KOPT-K1 (cell line): ENCODE results near the gene SARNP.
A peak's percentile ranks its signal among the peaks of the same experiment; 100 is the strongest.
"Not testable (repeated sequence)": the region's sequence is repeated elsewhere in the genome, so short reads cannot be mapped to it uniquely, and the experiment has no call there.

Source experiments
- H3K27ac ChIP-seq: fragments of 200-600 bp; sonication (generic); 2 replicates; pipeline ENCODE4 v1.5.1; 2016; ENCODE audit warnings: antibody characterized with exemption, mild to moderate bottlenecking, low read depth, low read length; ENCODE audit not compliant: poor library complexity, severe bottlenecking
- H3K36me3 ChIP-seq: fragments of 200-600 bp; sonication (generic); 2 replicates; pipeline ENCODE4 v1.5.1; 2017; ENCODE audit warnings: antibody characterized with exemption, mild to moderate bottlenecking, low read length, moderate library complexity; ENCODE audit not compliant: insufficient read depth
- H3K9me3 ChIP-seq: fragments of 200-600 bp; sonication (generic); 2 replicates; pipeline ENCODE4 v1.5.1; 2017; ENCODE audit warnings: antibody characterized with exemption, low read length, mild to moderate bottlenecking; ENCODE audit not compliant: insufficient read depth, poor library complexity, severe bottlenecking

Gene SARNP

GRCh38 chr12:55789171-55789570, 28.4 kb downstream of the SARNP start:
- Histone ChIP-seq H3K36me3 (peaks cover 98% of the 10 kb centered on the region), H3K27ac (no peak overlapping the region), H3K9me3 (no peaks in the 10 kb centered on the region)

GRCh38 chr12:55788546-55788945, 29.0 kb downstream of the SARNP start:
- H3K9me3 ChIP-seq = no peaks in the 10 kb centered on the region
- peaks cover 98% of the 10 kb centered on the region for H3K36me3 ChIP-seq
- no peak overlapping the region for H3K27ac ChIP-seq

GRCh38 chr12:55780685-55781084, 36.8 kb downstream of the SARNP start:
- H3K27ac ChIP-seq = peak overlapping the region; percentile 48
- peaks cover 100% of the 10 kb centered on the region for H3K36me3 ChIP-seq
- H3K9me3 ChIP-seq = no peaks in the 10 kb centered on the region

- H3K9me3 ChIP-seq = no peaks in the 10 kb centered on the region
- H3K27ac ChIP-seq = no peak overlapping the region
- peaks cover 100% of the 10 kb centered on the region for H3K36me3 ChIP-seq
Observed at GRCh38 chr12:55777856-55778255, 39.7 kb downstream of the SARNP start.

- H3K36me3 ChIP-seq = peaks cover 92% of the 10 kb centered on the region
- no peak overlapping the region for H3K27ac ChIP-seq
Observed at GRCh38 chr12:55771736-55772135, 45.8 kb downstream of the SARNP start.

GRCh38 chr12:55767156-55767555, 50.4 kb downstream of the SARNP start:
- Histone ChIP-seq H3K27ac (no peak overlapping the region), H3K36me3 (peaks cover 90% of the 10 kb centered on the region), H3K9me3 (no peaks in the 10 kb centered on the region)

More at GRCh38 chr12:55771736-55772135, 45.8 kb downstream of the SARNP start:
- H3K9me3 ChIP-seq = no peaks in the 10 kb centered on the region

GRCh38 chr12:55765736-55766290, 51.7 kb downstream of the SARNP start:
- Histone ChIP-seq H3K9me3 (no peaks in the 10 kb centered on the region), H3K36me3 (peaks cover 90% of the 10 kb centered on the region), H3K27ac (no peak overlapping the region)

GRCh38 chr12:55762646-55763045, 54.9 kb downstream of the SARNP start:
- no peaks in the 10 kb centered on the region for H3K9me3 ChIP-seq
- H3K27ac ChIP-seq = no peak overlapping the region
- peaks cover 97% of the 10 kb centered on the region for H3K36me3 ChIP-seq

- H3K36me3 ChIP-seq = peaks cover 98% of the 10 kb centered on the region
- no peak overlapping the region for H3K27ac ChIP-seq
- H3K9me3 ChIP-seq = no peaks in the 10 kb centered on the region
Observed at GRCh38 chr12:55760663-55761062, 56.9 kb downstream of the SARNP start.

GRCh38 chr12:55758575-55758974, 58.9 kb downstream of the SARNP start:
- H3K36me3 ChIP-seq = peaks cover 100% of the 10 kb centered on the region
- H3K27ac ChIP-seq, H3K9me3 ChIP-seq: not testable (repeated sequence)

GRCh38 chr12:55757701-55758100, 59.8 kb downstream of the SARNP start:
- Histone ChIP-seq H3K27ac (no peak overlapping the region), H3K9me3 (no peaks in the 10 kb centered on the region), H3K36me3 (peaks cover 100% of the 10 kb centered on the region)

GRCh38 chr12:55755246-55755645, 62.3 kb downstream of the SARNP start:
- Histone ChIP-seq H3K9me3 (no peaks in the 10 kb centered on the region), H3K36me3 (peaks cover 100% of the 10 kb centered on the region), H3K27ac (no peak overlapping the region)

- Histone ChIP-seq H3K9me3 (no peaks in the 10 kb centered on the region), H3K27ac (no peak overlapping the region), H3K36me3 (peaks cover 71% of the 10 kb centered on the region)
Observed at GRCh38 chr12:55748230-55748993, 69.1 kb downstream of the SARNP start.

GRCh38 chr12:55746913-55747231, 70.7 kb downstream of the SARNP start:
- Histone ChIP-seq H3K36me3 (peaks cover 55% of the 10 kb centered on the region), H3K27ac (no peak overlapping the region), H3K9me3 (no peaks in the 10 kb centered on the region)

GRCh38 chr12:55746174-55746912, 71.2 kb downstream of the SARNP start:
- no peak overlapping the region for H3K27ac ChIP-seq
- no peaks in the 10 kb centered on the region for H3K9me3 ChIP-seq
- H3K36me3 ChIP-seq = peaks cover 50% of the 10 kb centered on the region
